SH-SY5Y (cell line): ENCODE results near the gene MYOM3.

Experiments used
- GATA2 ChIP-seq: IDR thresholded peaks from 2 replicates; pipeline ENCODE4 v1.6.1; 2011; ENCODE audit warnings: mild to moderate bottlenecking, low read depth, low read length
- GATA3 ChIP-seq: IDR thresholded peaks from 2 replicates; pipeline ENCODE4 v1.6.1; 2011; ENCODE audit warnings: low read depth, mild to moderate bottlenecking, low read length, moderate library complexity

MYOM3 gene

GRCh38 chr1:24067978-24068377 is 44.0 kb downstream of the MYOM3 start:
- TF ChIP-seq GATA2 = no peak
- TF ChIP-seq GATA3 = no peak

- TF ChIP-seq GATA2 (no peak), GATA3 (no peak)
Measured at GRCh38 chr1:24065304-24065703, 46.6 kb downstream of the MYOM3 start.

- TF ChIP-seq GATA2 = no peak
- no peak for TF ChIP-seq GATA3
Measured at GRCh38 chr1:24062221-24062620, 49.7 kb downstream of the MYOM3 start.

GRCh38 chr1:24060482-24060881 is 51.5 kb downstream of the MYOM3 start:
- no peak for TF ChIP-seq GATA2
- no peak for TF ChIP-seq GATA3

DNA sequence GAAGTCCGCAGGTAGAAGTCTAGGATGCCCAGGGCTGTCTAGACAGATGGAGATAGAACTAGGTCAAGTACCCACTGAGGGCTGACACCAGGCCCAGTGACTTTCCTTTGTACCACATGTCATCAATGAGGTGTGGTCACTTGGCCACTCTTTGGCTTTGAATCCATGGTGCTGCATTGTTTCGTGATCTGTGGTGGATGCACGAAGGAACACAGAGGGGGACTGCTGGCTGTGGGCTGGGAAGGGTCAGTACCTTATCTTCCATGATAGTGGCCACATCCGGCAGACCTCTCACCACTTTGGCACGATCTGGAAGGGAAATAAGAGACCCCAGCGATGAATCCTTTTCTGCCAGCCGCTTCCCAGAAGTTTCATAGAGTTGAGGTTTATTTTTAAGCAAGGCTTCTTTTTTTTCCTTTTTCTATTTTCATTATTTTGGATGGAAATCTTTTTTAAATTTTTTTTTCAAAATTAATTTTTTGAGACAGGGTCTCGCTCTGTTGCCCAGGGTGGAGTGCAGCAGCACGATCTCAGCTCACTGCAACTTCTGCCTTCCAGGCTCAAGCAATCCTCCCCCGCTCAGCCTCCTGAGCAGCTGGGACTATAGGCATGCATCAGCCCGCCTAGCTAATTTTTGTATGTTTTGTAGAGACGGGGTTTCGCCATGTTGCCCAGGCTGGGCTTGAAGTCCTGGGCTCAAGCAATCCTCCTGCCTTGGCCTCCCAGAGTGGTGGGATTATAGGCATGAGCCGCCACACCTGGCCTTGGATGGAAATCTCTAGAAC is 53.1 kb downstream of the MYOM3 start:
- no peak for TF ChIP-seq GATA3
- no peak for TF ChIP-seq GATA2

DNA sequence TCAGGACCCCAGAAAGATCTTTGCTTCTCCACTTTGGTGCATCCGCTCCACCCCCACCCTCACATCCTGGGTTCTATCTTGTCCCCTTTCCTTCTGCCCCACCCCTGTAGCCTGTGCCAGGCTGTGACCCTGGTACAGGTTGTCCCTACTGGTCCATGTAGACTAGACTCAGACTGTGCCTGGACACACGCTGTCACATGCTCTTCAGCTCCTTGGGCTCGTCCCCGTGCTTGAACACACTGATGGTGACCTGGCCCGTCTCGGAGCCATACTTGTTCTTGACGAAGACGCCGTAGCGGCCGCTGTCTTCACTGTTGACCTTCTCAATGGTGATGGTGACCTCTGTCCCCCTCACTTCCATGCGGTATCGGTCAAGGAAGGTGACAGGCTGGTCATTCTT is 54.8 kb downstream of the MYOM3 start:
- no peak for TF ChIP-seq GATA2
- no peak for TF ChIP-seq GATA3

- no peak for TF ChIP-seq GATA3
- TF ChIP-seq GATA2 = no peak
Measured at GRCh38 chr1:24055681-24056080, 56.3 kb downstream of the MYOM3 start.

DNA sequence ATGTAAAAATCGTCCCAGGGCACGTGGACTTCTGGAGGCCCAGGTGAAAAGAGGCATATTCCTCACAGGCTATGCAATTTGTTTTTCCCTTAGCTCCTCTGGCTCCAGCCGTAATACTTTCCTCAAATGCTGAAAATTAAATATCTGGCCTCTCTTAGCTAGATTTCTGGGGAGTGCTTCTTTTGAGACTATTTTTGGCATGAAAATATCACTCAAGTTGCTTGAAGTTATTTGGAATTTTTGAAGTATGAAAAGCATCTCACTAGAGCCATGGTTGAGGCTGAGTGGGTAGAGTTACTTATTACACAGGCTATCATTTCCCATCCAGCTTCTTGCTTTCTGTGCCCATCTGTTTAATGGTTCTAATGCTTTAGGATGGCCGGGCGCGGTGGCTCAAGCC is 59.7 kb downstream of the MYOM3 start:
- TF ChIP-seq GATA2 (no peak), GATA3 (no peak)

- TF ChIP-seq GATA2 (no peak), GATA3 (no peak)
Measured at GRCh38 chr1:24051206-24051945, 60.6 kb downstream of the MYOM3 start.

GRCh38 chr1:24049733-24050132 is 62.2 kb downstream of the MYOM3 start:
- no peak for TF ChIP-seq GATA3
- TF ChIP-seq GATA2 = no peak

DNA sequence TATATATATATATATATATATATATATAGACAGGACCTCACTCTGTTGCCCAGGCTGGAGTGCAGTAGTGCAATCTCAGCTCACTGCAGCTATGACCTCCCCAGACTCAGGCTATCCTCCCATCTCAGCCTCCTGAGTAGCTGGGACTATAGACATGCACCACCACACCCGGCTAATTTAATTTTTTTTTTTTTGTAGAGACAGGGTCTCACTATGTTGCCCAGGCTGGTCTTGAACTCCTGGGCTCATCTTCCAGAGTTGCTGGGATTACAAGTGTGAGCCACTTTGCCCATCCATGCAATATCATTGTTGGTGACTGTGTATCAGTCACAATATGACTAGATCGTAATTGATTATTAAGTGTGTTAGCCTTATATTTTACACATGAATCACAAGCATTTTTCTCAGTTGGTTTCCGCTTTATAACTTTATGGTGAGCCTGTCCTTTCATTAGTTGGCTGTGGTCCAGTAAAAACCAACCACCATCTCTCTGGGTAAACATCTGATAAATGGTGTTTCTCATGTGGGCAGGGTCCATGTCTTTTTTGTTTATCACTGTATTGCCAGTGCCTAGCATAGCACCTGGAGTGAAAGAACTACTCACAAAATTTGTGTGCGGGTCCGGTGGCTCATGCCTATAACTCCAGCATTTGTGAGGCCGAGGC is 63.6 kb downstream of the MYOM3 start:
- TF ChIP-seq GATA3 = no peak
- TF ChIP-seq GATA2 = no peak

DNA sequence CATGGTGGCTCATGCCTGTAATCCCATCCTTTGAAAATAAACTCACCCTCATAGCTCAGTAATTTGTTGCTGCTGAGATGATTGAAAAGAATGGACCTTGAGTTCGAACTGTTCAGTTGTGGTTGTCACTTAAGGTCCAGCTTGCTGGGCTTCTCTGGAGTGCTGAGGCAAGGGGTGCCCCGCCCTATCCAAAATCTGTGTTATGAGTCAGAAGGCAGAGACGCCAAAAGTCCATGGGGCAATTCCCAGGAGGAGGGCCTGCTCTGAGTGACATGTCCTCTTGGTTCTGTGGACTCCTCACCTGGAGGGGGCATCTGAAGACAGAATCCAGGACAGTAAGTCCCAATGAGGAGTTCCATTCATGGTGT is 64.8 kb downstream of the MYOM3 start:
- TF ChIP-seq GATA3 (no peak), GATA2 (no peak)

- TF ChIP-seq GATA2 = no peak
- no peak for TF ChIP-seq GATA3
Measured at GRCh38 chr1:24045771-24046170, 66.2 kb downstream of the MYOM3 start.

DNA sequence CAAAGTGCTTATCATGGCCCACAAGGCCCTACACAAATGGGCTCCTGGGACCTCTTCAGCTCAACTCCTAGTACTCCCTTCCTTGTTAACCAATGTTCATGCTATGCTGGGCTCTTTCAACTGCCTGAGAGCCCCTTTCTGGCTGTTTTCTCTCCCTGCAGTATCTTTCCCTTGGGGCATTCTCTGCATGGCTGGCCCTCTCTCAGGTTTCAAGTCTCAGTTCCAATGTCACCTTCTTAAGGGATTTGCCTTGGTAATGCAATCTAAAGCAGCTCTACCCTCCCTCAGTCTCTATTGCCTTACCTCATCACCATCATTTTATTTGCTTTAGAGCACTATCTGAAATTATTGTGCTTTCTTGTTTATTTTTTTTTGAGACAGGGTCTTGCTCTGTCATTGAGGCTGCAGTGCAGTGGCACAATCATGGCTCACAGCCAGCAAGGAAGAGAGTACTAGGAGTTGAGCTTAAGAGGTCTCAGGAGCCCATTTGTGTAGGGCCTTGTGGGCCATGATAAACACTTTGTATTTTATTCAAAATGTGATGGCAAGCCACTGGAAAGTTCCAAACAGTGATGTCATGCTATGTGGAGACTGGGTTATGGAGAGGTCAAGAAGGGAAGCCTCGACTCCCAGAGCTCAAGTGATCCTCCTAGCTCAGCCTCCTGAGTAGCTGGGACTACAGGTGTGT is 68.4 kb downstream of the MYOM3 start:
- TF ChIP-seq GATA3 (no peak), GATA2 (no peak)

- TF ChIP-seq GATA3 (no peak), GATA2 (no peak)
Measured at GRCh38 chr1:24042315-24042714, 69.6 kb downstream of the MYOM3 start.
